ENCODE data around the gene SYT6. TPM values are rescaled to one million over a fixed set of nuclear protein-coding genes. Genes with fewer than 3 reads are reported as not detected.

SYT6 gene
- total RNA-seq, 1 donor from 2014 or later = not detected

DNA sequence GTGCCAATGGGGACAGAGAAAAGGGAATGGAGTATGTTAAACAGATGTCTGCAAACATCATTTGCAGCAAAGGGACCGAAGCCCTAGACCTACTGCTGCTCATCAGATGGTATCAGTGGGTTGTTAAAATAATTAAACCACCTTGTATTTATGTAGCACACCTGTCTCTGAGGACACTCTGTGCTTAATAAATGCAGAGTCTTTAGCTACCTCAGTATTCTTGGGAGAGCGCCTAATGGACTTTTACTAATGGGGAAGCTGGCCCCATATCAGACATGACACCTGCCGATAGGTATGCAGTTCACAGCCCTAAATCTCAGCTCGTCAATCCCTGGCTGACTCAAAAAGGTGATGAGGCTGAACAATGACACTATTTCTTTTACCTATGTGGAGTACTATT lies 54.4 kb downstream of the SYT6 start:
- Histone ChIP-seq H3K4me1 (no peaks in the 10 kb centered on the region), H3K9me3 (no peaks in the 10 kb centered on the region), H3K4me3 (no peak overlapping the region), H3K27me3 (no peaks in the 10 kb centered on the region), H3K36me3 (no peaks in the 10 kb centered on the region), H3K27ac (no peak overlapping the region)
- intact Hi-C loops (cut with DNase I) = no loop called here
- TF ChIP-seq POLR2AphosphoS5 (IDR thresholded peaks at IDR 0.05; ENCODE audit: insufficient read depth in 1 of 2, low read depth in 1 of 2) = no peak
- TF ChIP-seq, protein P1, sequence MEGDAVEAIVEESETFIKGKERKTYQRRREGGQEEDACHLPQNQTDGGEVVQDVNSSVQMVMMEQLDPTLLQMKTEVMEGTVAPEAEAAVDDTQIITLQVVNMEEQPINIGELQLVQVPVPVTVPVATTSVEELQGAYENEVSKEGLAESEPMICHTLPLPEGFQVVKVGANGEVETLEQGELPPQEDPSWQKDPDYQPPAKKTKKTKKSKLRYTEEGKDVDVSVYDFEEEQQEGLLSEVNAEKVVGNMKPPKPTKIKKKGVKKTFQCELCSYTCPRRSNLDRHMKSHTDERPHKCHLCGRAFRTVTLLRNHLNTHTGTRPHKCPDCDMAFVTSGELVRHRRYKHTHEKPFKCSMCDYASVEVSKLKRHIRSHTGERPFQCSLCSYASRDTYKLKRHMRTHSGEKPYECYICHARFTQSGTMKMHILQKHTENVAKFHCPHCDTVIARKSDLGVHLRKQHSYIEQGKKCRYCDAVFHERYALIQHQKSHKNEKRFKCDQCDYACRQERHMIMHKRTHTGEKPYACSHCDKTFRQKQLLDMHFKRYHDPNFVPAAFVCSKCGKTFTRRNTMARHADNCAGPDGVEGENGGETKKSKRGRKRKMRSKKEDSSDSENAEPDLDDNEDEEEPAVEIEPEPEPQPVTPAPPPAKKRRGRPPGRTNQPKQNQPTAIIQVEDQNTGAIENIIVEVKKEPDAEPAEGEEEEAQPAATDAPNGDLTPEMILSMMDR (IDR thresholded peaks at IDR 0.05) = no peak
- no peak for TF ChIP-seq POLR2A (IDR thresholded peaks at IDR 0.05)
- DNase-seq (ENCODE audit: extremely low spot score in 2 of 2) = no peak

DNA sequence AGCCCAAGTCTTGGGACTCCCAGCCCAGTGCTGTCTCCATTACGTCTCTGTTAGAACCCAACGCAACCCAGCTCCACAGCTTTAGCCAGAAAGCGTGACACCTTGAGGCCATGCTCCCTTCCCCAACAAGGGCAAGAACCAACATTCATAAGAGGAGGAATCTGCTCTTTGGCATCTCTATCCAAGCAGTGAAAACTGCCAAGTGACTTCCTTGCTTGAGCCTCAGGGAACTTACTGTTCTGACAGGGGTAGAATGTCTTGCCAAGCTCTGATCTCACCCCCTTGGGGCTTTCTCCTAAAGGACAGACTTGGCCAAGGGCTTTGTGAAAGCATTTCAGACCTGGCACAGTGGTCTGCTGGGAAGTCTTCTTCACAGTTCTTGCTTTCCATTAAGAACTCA lies 56.6 kb downstream of the SYT6 start:
- no peaks in the 10 kb centered on the region for H3K36me3 ChIP-seq
- H3K9me3 ChIP-seq = no peaks in the 10 kb centered on the region
- intact Hi-C loops (cut with DNase I) = no loop called here
- H3K4me1 ChIP-seq = no peaks in the 10 kb centered on the region
- no peak for DNase-seq (ENCODE audit: extremely low spot score in 2 of 2)
- H3K27ac ChIP-seq = no peak overlapping the region
- H3K4me3 ChIP-seq = no peak overlapping the region
- H3K27me3 ChIP-seq = no peaks in the 10 kb centered on the region
- TF ChIP-seq POLR2AphosphoS5 (IDR thresholded peaks at IDR 0.05; ENCODE audit: insufficient read depth in 1 of 2, low read depth in 1 of 2) (no peak), POLR2A (IDR thresholded peaks at IDR 0.05) (no peak)
- TF ChIP-seq, protein P1 (IDR thresholded peaks at IDR 0.05) = no peak

DNA sequence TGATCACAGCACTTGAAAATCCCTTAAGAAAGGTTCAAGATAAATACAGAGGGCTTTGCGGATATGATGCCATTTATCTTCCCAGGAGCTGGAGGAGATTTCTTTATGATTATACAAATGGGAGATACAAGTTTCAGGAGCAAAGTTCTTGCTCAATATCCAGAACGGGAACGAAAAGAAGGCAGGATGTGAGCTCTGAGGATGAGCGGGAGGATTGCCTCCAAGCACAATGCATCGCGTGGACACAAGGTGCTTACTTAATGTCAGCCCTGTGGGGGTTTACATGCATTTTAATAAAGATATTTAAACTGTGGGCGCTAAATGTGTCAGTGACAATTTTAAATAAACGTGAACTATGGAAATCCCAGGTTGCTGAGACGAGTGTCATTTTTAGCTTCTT lies 59.0 kb downstream of the SYT6 start:
- Histone ChIP-seq H3K4me1 (no peaks in the 10 kb centered on the region), H3K4me3 (no peak overlapping the region), H3K27ac (no peak overlapping the region), H3K9me3 (no peaks in the 10 kb centered on the region), H3K36me3 (no peaks in the 10 kb centered on the region), H3K27me3 (no peaks in the 10 kb centered on the region)
- no peak for DNase-seq (ENCODE audit: extremely low spot score in 2 of 2)
- intact Hi-C loops (cut with DNase I) = no loop called here
- TF ChIP-seq, protein P1 (IDR thresholded peaks at IDR 0.05) = no peak
- TF ChIP-seq POLR2AphosphoS5 (IDR thresholded peaks at IDR 0.05; ENCODE audit: insufficient read depth in 1 of 2, low read depth in 1 of 2) = no peak
- TF ChIP-seq POLR2A (IDR thresholded peaks at IDR 0.05) = no peak

DNA sequence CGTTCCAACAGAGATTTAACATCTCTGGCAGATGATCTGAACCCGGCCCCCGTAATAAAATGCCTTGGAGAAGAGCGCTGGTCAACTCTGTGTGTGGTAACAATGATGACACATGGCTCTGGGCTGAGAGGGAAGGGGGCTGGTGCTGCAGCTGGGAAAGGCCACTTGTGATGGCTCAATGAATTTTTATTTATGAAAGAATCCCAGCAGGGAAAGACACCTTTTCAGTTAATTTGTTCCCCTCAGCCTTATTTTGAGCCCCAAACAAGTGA lies 59.4 kb downstream of the SYT6 start:
- Histone ChIP-seq H3K4me1 (no peaks in the 10 kb centered on the region), H3K4me3 (no peak overlapping the region), H3K27me3 (no peaks in the 10 kb centered on the region), H3K36me3 (no peaks in the 10 kb centered on the region), H3K9me3 (no peaks in the 10 kb centered on the region), H3K27ac (no peak overlapping the region)
- intact Hi-C loops (cut with DNase I) = no loop called here
- TF ChIP-seq POLR2AphosphoS5 (IDR thresholded peaks at IDR 0.05; ENCODE audit: insufficient read depth in 1 of 2, low read depth in 1 of 2) = no peak
- TF ChIP-seq, protein P1 (IDR thresholded peaks at IDR 0.05) = no peak
- no peak for TF ChIP-seq POLR2A (IDR thresholded peaks at IDR 0.05)
- no peak for DNase-seq (ENCODE audit: extremely low spot score in 2 of 2)

DNA sequence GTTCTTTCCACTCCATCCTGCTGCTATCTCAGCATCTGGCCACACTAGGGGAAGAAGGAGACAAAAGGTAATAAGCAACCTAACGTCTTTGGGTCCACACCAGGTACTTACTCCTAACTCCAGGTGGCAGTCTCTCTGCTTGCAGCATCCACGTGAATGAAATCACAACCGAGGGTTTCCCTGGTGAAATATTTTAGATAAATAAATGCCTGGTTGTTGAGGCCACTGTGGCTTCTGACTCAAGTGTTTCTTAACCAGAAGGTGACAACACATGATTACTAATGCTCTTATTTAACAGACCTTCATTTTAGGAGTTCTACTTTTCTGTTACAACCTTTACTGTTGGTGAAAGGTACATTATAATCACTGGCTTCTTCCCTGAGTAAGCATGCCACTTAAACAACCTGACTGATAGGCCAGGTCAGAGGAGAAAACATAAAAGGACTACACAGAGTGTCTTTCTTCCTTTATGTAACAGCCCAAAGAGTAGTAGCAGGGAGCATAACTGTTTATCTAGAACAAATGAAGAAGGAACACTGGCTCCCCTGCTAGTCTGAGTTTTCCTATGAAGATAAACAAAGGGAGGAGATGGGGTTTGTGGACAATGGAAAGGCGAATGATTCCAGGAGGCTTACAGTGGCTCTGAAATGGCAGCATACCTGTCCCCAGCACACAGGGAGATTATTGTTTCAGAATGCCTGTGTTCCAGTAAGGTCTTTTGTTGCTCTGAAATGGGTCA lies 59.9 kb downstream of the SYT6 start:
- intact Hi-C loops (cut with DNase I) = no loop called here

More for the DNA sequence above, 59.9 kb downstream of the SYT6 start:
- H3K4me1 ChIP-seq = no peaks in the 10 kb centered on the region
- TF ChIP-seq, protein P1 (IDR thresholded peaks at IDR 0.05) = no peak
- no peaks in the 10 kb centered on the region for H3K27me3 ChIP-seq
- DNase-seq (ENCODE audit: extremely low spot score in 2 of 2) = no peak
- H3K4me3 ChIP-seq = no peak overlapping the region
- H3K36me3 ChIP-seq = no peaks in the 10 kb centered on the region
- no peaks in the 10 kb centered on the region for H3K9me3 ChIP-seq
- no peak overlapping the region for H3K27ac ChIP-seq
